ENCODE data around the gene BTN2A1.

The BTN2A1 gene

DNA sequence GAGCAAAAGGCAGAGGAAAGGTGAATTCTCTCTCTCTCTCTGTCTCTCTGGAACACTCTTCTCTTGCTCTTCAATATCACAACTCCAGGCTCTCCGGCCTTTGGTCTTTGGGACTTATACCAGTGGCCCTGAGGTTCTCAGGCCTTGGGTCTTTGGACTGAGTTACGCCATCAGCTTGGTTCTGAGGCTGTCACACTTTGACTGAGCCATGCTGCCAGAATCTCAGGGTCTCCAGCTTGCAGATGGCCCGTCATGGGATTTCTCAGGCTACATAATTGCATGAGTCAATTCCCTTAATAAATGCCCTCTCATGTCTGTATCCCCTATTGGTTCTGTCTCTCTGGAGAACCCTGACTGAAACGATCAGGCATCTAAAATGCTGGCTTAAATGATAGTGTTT lies 12.9 kb downstream of the BTN2A1 start:
- TF ChIP-seq, protein P1, sequence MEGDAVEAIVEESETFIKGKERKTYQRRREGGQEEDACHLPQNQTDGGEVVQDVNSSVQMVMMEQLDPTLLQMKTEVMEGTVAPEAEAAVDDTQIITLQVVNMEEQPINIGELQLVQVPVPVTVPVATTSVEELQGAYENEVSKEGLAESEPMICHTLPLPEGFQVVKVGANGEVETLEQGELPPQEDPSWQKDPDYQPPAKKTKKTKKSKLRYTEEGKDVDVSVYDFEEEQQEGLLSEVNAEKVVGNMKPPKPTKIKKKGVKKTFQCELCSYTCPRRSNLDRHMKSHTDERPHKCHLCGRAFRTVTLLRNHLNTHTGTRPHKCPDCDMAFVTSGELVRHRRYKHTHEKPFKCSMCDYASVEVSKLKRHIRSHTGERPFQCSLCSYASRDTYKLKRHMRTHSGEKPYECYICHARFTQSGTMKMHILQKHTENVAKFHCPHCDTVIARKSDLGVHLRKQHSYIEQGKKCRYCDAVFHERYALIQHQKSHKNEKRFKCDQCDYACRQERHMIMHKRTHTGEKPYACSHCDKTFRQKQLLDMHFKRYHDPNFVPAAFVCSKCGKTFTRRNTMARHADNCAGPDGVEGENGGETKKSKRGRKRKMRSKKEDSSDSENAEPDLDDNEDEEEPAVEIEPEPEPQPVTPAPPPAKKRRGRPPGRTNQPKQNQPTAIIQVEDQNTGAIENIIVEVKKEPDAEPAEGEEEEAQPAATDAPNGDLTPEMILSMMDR (conservative IDR thresholded peaks at IDR 0.05; ENCODE audit: low read depth, low read length) = no peak
- no peak for DNase-seq (ENCODE audit: low read depth)
- no peak overlapping the region for H3K4me3 ChIP-seq (ENCODE audit: low read length)

DNA sequence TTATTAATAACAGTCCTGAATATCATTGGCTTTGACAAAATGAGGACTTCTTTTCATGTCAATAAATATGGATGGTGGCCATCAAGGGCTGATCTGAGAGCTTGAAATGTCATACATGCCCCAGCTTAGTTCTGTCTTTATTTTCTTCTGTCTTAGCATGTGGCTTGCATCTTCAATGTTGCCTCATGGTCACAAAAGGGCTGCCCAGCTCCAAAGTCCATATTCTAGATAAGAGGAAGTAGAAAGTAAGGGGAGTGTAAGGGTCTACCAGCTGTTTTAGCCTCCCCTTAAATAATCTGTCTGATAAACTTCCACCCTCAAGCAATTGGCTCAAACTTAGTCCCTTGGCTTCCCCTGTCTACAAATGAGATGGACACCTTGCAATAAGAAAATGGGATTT lies 14.2 kb downstream of the BTN2A1 start:
- H3K4me3 ChIP-seq (ENCODE audit: low read length) = no peak overlapping the region
- TF ChIP-seq, protein P1 (conservative IDR thresholded peaks at IDR 0.05; ENCODE audit: low read depth, low read length) = no peak
- no peak for DNase-seq (ENCODE audit: low read depth)

DNA sequence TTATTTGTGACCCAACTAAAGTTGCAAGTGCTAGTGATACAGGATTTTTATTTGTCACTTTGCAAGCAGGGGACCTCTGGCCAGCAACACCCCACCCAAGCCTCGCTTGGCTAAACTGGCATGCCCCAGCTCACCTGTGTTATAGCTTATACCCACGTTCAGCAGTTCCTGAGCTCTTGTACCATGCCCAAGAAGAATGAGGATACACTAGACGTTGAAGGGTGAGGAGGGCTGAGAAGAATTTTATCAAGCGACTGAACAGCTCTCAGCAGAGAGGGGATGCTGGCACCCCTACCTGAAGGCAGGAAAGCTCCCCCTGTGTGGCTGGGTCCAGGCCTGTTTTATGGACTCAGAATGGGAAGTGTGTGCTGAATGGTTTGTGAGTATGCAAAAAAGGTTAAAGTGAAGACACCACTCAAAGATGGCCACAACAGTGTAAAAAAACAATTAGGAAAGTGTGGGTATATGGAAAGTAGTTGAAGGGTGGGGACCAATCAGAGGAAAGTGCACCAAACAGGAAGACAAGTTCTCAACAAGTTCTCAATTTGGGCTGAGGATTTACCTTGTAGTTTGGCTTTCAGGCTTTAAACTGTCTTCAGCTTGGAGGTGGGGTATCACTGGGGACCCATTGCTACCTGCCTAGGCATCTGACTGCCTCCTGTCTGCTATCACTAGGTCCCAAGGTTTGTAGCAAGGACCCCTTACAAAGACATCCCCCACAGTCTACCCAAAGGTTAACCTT lies 15.0 kb downstream of the BTN2A1 start:
- no peak for DNase-seq (ENCODE audit: low read depth)
- no peak overlapping the region for H3K4me3 ChIP-seq (ENCODE audit: low read length)

DNA sequence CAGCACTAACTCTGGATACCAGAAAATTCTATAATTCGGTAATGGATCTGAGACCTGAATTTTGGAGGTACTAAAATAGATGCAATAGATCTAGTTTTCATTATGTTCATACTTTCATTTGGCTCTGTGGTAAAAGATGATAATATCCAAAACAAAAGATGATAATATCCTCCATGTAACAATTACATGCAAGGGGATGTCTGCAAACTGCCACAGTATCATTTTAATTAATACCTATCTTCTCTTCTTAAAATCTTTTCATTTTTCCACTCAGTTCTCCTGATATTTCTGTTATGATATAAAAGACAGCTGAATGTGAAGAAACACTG lies 15.6 kb downstream of the BTN2A1 start:
- peak overlapping the region; percentile 54 for H3K4me3 ChIP-seq (ENCODE audit: low read length)
- TF ChIP-seq, protein P1 (conservative IDR thresholded peaks at IDR 0.05; ENCODE audit: low read depth, low read length) = no peak
- no peak for DNase-seq (ENCODE audit: low read depth)

More for the DNA sequence above, 15.0 kb downstream of the BTN2A1 start:
- TF ChIP-seq, protein P1 (conservative IDR thresholded peaks at IDR 0.05; ENCODE audit: low read depth, low read length) = no peak

DNA sequence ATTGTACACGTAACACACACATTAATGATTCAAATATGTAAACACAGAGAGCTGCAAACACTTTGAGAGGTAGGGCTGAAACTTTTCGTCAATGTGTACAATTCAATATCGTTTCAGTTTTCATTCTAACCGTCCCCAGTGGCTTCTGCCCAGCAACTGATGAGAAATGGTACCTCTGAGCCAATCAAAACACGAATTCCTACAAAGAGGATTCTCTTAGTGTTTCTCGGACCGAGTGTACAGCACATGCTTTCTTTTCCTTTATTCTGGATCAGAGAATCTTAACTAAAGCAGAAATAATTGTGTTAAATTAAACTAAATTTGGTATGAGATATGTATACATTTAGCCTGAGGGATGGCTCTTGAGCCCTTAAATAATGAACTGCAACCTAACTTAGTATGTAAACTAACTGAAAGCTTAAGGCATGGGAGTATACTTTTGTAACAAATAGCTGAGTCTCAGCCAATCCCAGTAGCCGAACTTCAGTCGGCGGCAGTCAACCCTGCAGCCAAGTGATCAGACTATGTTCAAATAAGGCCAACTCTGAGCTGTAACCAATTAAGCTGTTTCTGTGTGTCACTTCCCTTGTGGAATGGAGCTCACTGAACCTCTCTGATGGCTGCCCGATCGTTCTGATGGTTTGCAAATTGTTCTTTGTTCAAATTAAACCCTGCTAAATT lies 16.1 kb downstream of the BTN2A1 start:
- TF ChIP-seq, protein P1 (conservative IDR thresholded peaks at IDR 0.05; ENCODE audit: low read depth, low read length) = no peak
- peak; percentile 84 for DNase-seq (ENCODE audit: low read depth)
- H3K4me3 ChIP-seq (ENCODE audit: low read length) = peak overlapping the region; percentile 54

DNA sequence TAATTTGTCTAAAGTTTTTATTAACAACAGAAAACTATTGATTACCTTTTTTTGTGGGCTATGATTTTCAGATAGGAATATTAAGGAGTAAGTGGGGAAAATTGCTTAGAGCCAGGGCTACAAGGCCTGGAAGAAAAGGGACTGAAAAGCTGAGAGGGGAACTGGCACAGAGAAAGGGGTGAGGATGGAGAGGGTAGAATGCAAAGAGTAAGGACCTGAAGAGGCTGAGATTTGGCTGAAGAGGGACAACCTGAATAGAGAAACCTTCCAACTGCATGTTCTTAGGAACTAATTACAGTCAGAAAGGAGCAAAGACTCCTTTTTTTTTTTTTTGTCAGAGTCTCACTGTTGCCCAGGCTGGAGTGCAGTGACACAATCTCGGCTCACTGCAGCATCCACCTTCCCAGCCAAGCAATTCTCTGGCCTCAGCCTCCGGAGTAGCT lies 16.7 kb downstream of the BTN2A1 start:
- no peak for DNase-seq (ENCODE audit: low read depth)
- H3K4me3 ChIP-seq (ENCODE audit: low read length) = peak overlapping the region; percentile 54
- TF ChIP-seq, protein P1 (conservative IDR thresholded peaks at IDR 0.05; ENCODE audit: low read depth, low read length) = no peak
